ENCODE measurements around the gene EHD2. TPM values are rescaled to one million over a fixed set of nuclear protein-coding genes. Genes with fewer than 3 reads are reported as not detected.
"Not testable (repeated sequence)": the region's sequence is repeated elsewhere in the genome, so short reads cannot be mapped to it uniquely, and the experiment has no call there.

EHD2 gene
- total RNA-seq, 4 donors from 2014 or later, result 149 to 383 (median 159) TPM

GRCh38 chr19:47781590-47782262 lies 68.5 kb downstream of the EHD2 start:
- H3K4me1 ChIP-seq, result peaks cover 3 to 72% (median 24%) of the 10 kb centered on the region in 3 donors
- peak overlapping the region in 1 of 2 donors; percentile 81 for H3K4me3 ChIP-seq
- H3K27ac ChIP-seq, result peak overlapping the region in 3 of 4 donors; percentile 93 to 98 (median 97)
- peak; percentile 37 for ATAC-seq
- H3K9me3 ChIP-seq, result no peaks in the 10 kb centered on the region
- TF ChIP-seq POLR2AphosphoS5 (IDR thresholded peaks at IDR 0.05) (peak; percentile 38), CTCF (IDR thresholded peaks at IDR 0.05) (no peak), POLR2A (IDR thresholded peaks at IDR 0.05) (no peak), EP300 (IDR thresholded peaks at IDR 0.05) (no peak)
- no peaks in the 10 kb centered on the region for H3K27me3 ChIP-seq
- peaks cover 0 to 59% of the 10 kb centered on the region in 2 donors for H3K36me3 ChIP-seq
- WGBS, 2 donors (ENCODE audit: low coverage in 1 of 2), result 16 to 30% methylated on average over 5 to 9 of the region's 9 CpGs

- no peak for ATAC-seq
- TF ChIP-seq CTCF (IDR thresholded peaks at IDR 0.05) (no peak), POLR2AphosphoS5 (IDR thresholded peaks at IDR 0.05) (no peak), POLR2A (IDR thresholded peaks at IDR 0.05) (no peak), EP300 (IDR thresholded peaks at IDR 0.05) (no peak)
- Histone ChIP-seq H3K9me3 (no peaks in the 10 kb centered on the region), H3K36me3 (peaks cover 0 to 63% of the 10 kb centered on the region in 2 donors), H3K27me3 (no peaks in the 10 kb centered on the region), H3K27ac (peak overlapping the region in 2 of 4 donors; percentile 54 to 56), H3K4me3 (no peak overlapping the region), H3K4me1 (peaks cover 3 to 67% (median 11%) of the 10 kb centered on the region in 3 donors)
- WGBS, 2 donors (ENCODE audit: low coverage in 1 of 2), result 75% methylated on average over 4 of the region's 7 CpGs; no CpG with 5 or more reads in 1 of the 2 donors
These were observed 73.3 kb downstream of the EHD2 start for GRCh38 chr19:47786566-47786965.

- H3K27me3 ChIP-seq, H3K4me3 ChIP-seq, ATAC-seq, H3K9me3 ChIP-seq: not testable (repeated sequence)
- 65 to 72% methylated on average over 2 to 3 of the region's 10 CpGs for WGBS, 2 donors (ENCODE audit: low coverage in 1 of 2)
- H3K27ac ChIP-seq, result peak overlapping the region in 3 of 4 donors; percentile 4 to 56 (median 54)
- H3K36me3 ChIP-seq, result peaks cover 0 to 59% of the 10 kb centered on the region in 2 donors
- peaks cover under 1 to 60% (median 4%) of the 10 kb centered on the region in 3 donors for H3K4me1 ChIP-seq
These were observed 74.1 kb downstream of the EHD2 start for GRCh38 chr19:47787307-47787706.

- not testable (repeated sequence) for ATAC-seq, H3K27ac ChIP-seq, H3K4me3 ChIP-seq, H3K27me3 ChIP-seq, H3K9me3 ChIP-seq
- 93 to 95% methylated on average over 7 to 11 of the region's 13 CpGs for WGBS, 2 donors (ENCODE audit: low coverage in 1 of 2)
- H3K4me1 ChIP-seq, result peaks cover 0 to 36% (median 0%) of the 10 kb centered on the region in 3 donors
- H3K36me3 ChIP-seq, result peaks cover 0 to 34% of the 10 kb centered on the region in 2 donors
These were observed 76.6 kb downstream of the EHD2 start for GRCh38 chr19:47789811-47790210.

- ATAC-seq, result peak; percentile 66
- WGBS, 2 donors (ENCODE audit: low coverage in 1 of 2), result 13 to 24% methylated on average over 2 to 4 of the region's 10 CpGs
- no peaks in the 10 kb centered on the region for H3K27me3 ChIP-seq
- no peaks in the 10 kb centered on the region for H3K9me3 ChIP-seq
- H3K36me3 ChIP-seq, result peaks cover 0 to 28% of the 10 kb centered on the region in 2 donors
- H3K4me1 ChIP-seq, result peaks cover 0 to 36% (median 0%) of the 10 kb centered on the region in 3 donors
- H3K27ac ChIP-seq, result no peak overlapping the region
- peak; percentile 60 to 88 (median 82) for TF ChIP-seq CTCF (IDR thresholded peaks at IDR 0.05)
- no peak for TF ChIP-seq POLR2A (IDR thresholded peaks at IDR 0.05)
- H3K4me3 ChIP-seq, result no peak overlapping the region
These were observed 77.2 kb downstream of the EHD2 start for GRCh38 chr19:47790398-47790814.

- 80 to 100% methylated on average over 1 of the region's 1 CpG for WGBS, 2 donors (ENCODE audit: low coverage in 1 of 2)
- Histone ChIP-seq H3K27me3 (no peaks in the 10 kb centered on the region), H3K4me1 (peaks cover 0 to 23% (median 0%) of the 10 kb centered on the region in 3 donors), H3K27ac (no peak overlapping the region), H3K36me3 (peaks cover 0 to 7% of the 10 kb centered on the region in 2 donors), H3K9me3 (no peaks in the 10 kb centered on the region), H3K4me3 (no peak overlapping the region)
- ATAC-seq, result no peak
- TF ChIP-seq POLR2A (IDR thresholded peaks at IDR 0.05) (no peak), CTCF (IDR thresholded peaks at IDR 0.05) (no peak)
These were observed 79.4 kb downstream of the EHD2 start for GRCh38 chr19:47792616-47793015.

Data from gastroesophageal sphincter (tissue), 4 donors.